Measurements from ENCODE around the gene BBX.

GRCh38 chr3:107599772-107600145 lies 77.0 kb downstream of the BBX start:
- TF ChIP-seq CTCF (conservative IDR thresholded peaks at IDR 0.05 in 1 of 2, IDR thresholded peaks at IDR 0.05 in 1 of 2; ENCODE audit: extremely low read depth in 1 of 2, insufficient read depth in 1 of 2, low read depth in 1 of 2, low read length in 2 of 2) (no peak), EZH2 (IDR thresholded peaks at IDR 0.05; ENCODE audit: borderline replicate concordance, low read length) (no peak)

Measured in mammary epithelial cell (primary cell).